Activated CD8-positive, alpha-beta memory T cell treated with anti-CD3 and anti-CD28 coated beads, Interleukin-2, amount 50 U/mL, for 1 hour (primary cell): ENCODE data around the gene MFN2.
"Not testable (repeated sequence)": the region's sequence is repeated elsewhere in the genome, so short reads cannot be mapped to it uniquely, and the experiment has no call there.

Experiments used
- DNase-seq: peaks from one replicate; pipeline ENCODE4 v3.0.0-alpha.2; 2020; ENCODE audit errors: extremely low read depth

MFN2 gene

GRCh38 chr1:11998636-11999035, 18.4 kb downstream of the MFN2 start:
- DNase-seq, result no peak

- no peak for DNase-seq
Measured at GRCh38 chr1:11999236-11999635, 19.0 kb downstream of the MFN2 start.

- DNase-seq, result no peak
Measured at GRCh38 chr1:12001249-12001917, 21.1 kb downstream of the MFN2 start.

GRCh38 chr1:12001996-12002493, 21.8 kb downstream of the MFN2 start:
- no peak for DNase-seq

GRCh38 chr1:12003762-12004161, 23.5 kb downstream of the MFN2 start:
- no peak for DNase-seq

- DNase-seq, result no peak
Measured at GRCh38 chr1:12005488-12006166, 25.4 kb downstream of the MFN2 start.

GRCh38 chr1:12006167-12006921, 26.1 kb downstream of the MFN2 start:
- DNase-seq, result no peak

- no peak for DNase-seq
Measured at GRCh38 chr1:12007204-12007603, 27.0 kb downstream of the MFN2 start.

- not testable (repeated sequence) for DNase-seq
Measured at GRCh38 chr1:12008355-12008754, 28.1 kb downstream of the MFN2 start.

GRCh38 chr1:12009318-12009947, 29.2 kb downstream of the MFN2 start:
- no peak for DNase-seq

- no peak for DNase-seq
Measured at GRCh38 chr1:12010746-12011570, 30.7 kb downstream of the MFN2 start.

GRCh38 chr1:12011998-12012397, 31.8 kb downstream of the MFN2 start:
- no peak for DNase-seq

- DNase-seq, result no peak
Measured at GRCh38 chr1:12012560-12013316, 32.5 kb downstream of the MFN2 start.

- DNase-seq, result no peak
Measured at GRCh38 chr1:12014141-12014991, 34.1 kb downstream of the MFN2 start.

GRCh38 chr1:12015001-12015491, 34.8 kb downstream of the MFN2 start:
- DNase-seq, result no peak

- no peak for DNase-seq
Measured at GRCh38 chr1:12015499-12015898, 35.3 kb downstream of the MFN2 start.

GRCh38 chr1:12016182-12016581, 35.9 kb downstream of the MFN2 start:
- DNase-seq, result no peak

GRCh38 chr1:12019858-12020509, 39.7 kb downstream of the MFN2 start:
- DNase-seq, result no peak

GRCh38 chr1:12021616-12022015, 41.4 kb downstream of the MFN2 start:
- no peak for DNase-seq
